Measurements from ENCODE around the gene SELL. TPM values are rescaled to one million over a fixed set of nuclear protein-coding genes. Genes with fewer than 3 reads are reported as not detected.

Gene SELL
- total RNA-seq, 6 experiments from 2014 or later = 0.10 to 0.28 (median 0.12) TPM; not detected in 2

- TF ChIP-seq, protein P1, sequence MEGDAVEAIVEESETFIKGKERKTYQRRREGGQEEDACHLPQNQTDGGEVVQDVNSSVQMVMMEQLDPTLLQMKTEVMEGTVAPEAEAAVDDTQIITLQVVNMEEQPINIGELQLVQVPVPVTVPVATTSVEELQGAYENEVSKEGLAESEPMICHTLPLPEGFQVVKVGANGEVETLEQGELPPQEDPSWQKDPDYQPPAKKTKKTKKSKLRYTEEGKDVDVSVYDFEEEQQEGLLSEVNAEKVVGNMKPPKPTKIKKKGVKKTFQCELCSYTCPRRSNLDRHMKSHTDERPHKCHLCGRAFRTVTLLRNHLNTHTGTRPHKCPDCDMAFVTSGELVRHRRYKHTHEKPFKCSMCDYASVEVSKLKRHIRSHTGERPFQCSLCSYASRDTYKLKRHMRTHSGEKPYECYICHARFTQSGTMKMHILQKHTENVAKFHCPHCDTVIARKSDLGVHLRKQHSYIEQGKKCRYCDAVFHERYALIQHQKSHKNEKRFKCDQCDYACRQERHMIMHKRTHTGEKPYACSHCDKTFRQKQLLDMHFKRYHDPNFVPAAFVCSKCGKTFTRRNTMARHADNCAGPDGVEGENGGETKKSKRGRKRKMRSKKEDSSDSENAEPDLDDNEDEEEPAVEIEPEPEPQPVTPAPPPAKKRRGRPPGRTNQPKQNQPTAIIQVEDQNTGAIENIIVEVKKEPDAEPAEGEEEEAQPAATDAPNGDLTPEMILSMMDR (IDR thresholded peaks at IDR 0.05) = no peak
- no peak for DNase-seq
- Mint-ChIP-seq H3K4me1 (ENCODE audit: low read depth) (no peaks in the 10 kb centered on the region), H3K27me3 (ENCODE audit: insufficient read depth) (peaks cover 2% of the 10 kb centered on the region; the same call in 1 of the 2 replicates), H3K9me3 (no peaks in the 10 kb centered on the region), H3K4me3 (no peak overlapping the region), H3K36me3 (ENCODE audit: low read depth) (no peaks in the 10 kb centered on the region), H3K27ac (no peak overlapping the region)
Measured at GRCh38 chr1:169644297-169644696, 67.1 kb downstream of the SELL start.

Other genes with a start within 250 kb of the SELL start
- gene SLC19A2, start 225.7 kb downstream of the SELL start, total RNA-seq (2021; fragmentation: NEBNext Ultra II Directional; extraction: Animal tissue kit (Norgen Biotek cat#: 25700)) = 1 to 10 TPM; 2.3 to 3.2 (median 2.8) TPM
- not detected for gene F5, start 125.1 kb downstream of the SELL start, total RNA-seq (2021; fragmentation: NEBNext Ultra II Directional; extraction: Animal tissue kit (Norgen Biotek cat#: 25700))
- gene SELP, start 81.5 kb downstream of the SELL start, total RNA-seq (2021; fragmentation: NEBNext Ultra II Directional; extraction: Animal tissue kit (Norgen Biotek cat#: 25700)) = not detected
- gene SELE, start 22.5 kb upstream of the SELL start, total RNA-seq (2021; fragmentation: NEBNext Ultra II Directional; extraction: Animal tissue kit (Norgen Biotek cat#: 25700)) = not detected
- 1 to 10 TPM; 4.1 to 6.3 (median 4.9) TPM for gene METTL18, start 83.3 kb upstream of the SELL start, total RNA-seq (2021; fragmentation: NEBNext Ultra II Directional; extraction: Animal tissue kit (Norgen Biotek cat#: 25700))
- gene SCYL3, start 182.3 kb upstream of the SELL start, total RNA-seq (2021; fragmentation: NEBNext Ultra II Directional; extraction: Animal tissue kit (Norgen Biotek cat#: 25700)) = 1 to 10 TPM; 4.4 to 5.2 (median 4.7) TPM